Activated naive CD4-positive, alpha-beta T cell treated with anti-CD3 and anti-CD28 coated beads, Interleukin-2, amount 50 U/mL, for 24 hours (primary cell): ENCODE data around the gene TMEM63B.
"Not testable (repeated sequence)": the region's sequence is repeated elsewhere in the genome, so short reads cannot be mapped to it uniquely, and the experiment has no call there.

Experiments
- H3K27ac Mint-ChIP-seq: one replicate; pipeline ENCODE4 v1.8.0; 2021; ENCODE audit warnings: mild to moderate bottlenecking, mixed read lengths
- H3K27me3 Mint-ChIP-seq: one replicate; pipeline ENCODE4 v1.8.0; 2021; ENCODE audit warnings: mixed read lengths
- H3K36me3 Mint-ChIP-seq: one replicate; pipeline ENCODE4 v1.8.0; 2021; ENCODE audit warnings: mixed read lengths
- H3K4me1 Mint-ChIP-seq: one replicate; pipeline ENCODE4 v1.8.0; 2021; ENCODE audit warnings: mixed read lengths
- H3K4me3 Mint-ChIP-seq: one replicate; pipeline ENCODE4 v1.8.0; 2021; ENCODE audit warnings: mild to moderate bottlenecking, mixed read lengths
- H3K9me3 Mint-ChIP-seq: one replicate; pipeline ENCODE4 v1.8.0; 2021; ENCODE audit warnings: mixed read lengths

TMEM63B gene

GRCh38 chr6:44180886-44181285 lies 53.5 kb downstream of the TMEM63B start:
- no peaks in the 10 kb centered on the region for H3K27me3 Mint-ChIP-seq
- H3K4me3 Mint-ChIP-seq = no peak overlapping the region
- H3K9me3 Mint-ChIP-seq = no peaks in the 10 kb centered on the region
- H3K4me1 Mint-ChIP-seq = peaks cover 6% of the 10 kb centered on the region
- no peak overlapping the region for H3K27ac Mint-ChIP-seq
- no peaks in the 10 kb centered on the region for H3K36me3 Mint-ChIP-seq

GRCh38 chr6:44181784-44182183 lies 54.4 kb downstream of the TMEM63B start:
- not testable (repeated sequence) for H3K36me3 Mint-ChIP-seq, H3K27me3 Mint-ChIP-seq, H3K4me3 Mint-ChIP-seq, H3K27ac Mint-ChIP-seq, H3K9me3 Mint-ChIP-seq
- peaks cover 12% of the 10 kb centered on the region for H3K4me1 Mint-ChIP-seq

- peaks cover 12% of the 10 kb centered on the region for H3K4me1 Mint-ChIP-seq
- H3K4me3 Mint-ChIP-seq = no peak overlapping the region
- H3K27me3 Mint-ChIP-seq = no peaks in the 10 kb centered on the region
- no peak overlapping the region for H3K27ac Mint-ChIP-seq
- H3K36me3 Mint-ChIP-seq = no peaks in the 10 kb centered on the region
- no peaks in the 10 kb centered on the region for H3K9me3 Mint-ChIP-seq
These were observed 55.6 kb downstream of the TMEM63B start for GRCh38 chr6:44182911-44183390.

- Mint-ChIP-seq H3K9me3 (no peaks in the 10 kb centered on the region), H3K27me3 (no peaks in the 10 kb centered on the region), H3K4me3 (no peak overlapping the region), H3K27ac (no peak overlapping the region), H3K36me3 (no peaks in the 10 kb centered on the region), H3K4me1 (peaks cover 12% of the 10 kb centered on the region)
These were observed 56.4 kb downstream of the TMEM63B start for GRCh38 chr6:44183783-44184182.

- H3K27me3 Mint-ChIP-seq, H3K9me3 Mint-ChIP-seq, H3K4me3 Mint-ChIP-seq, H3K36me3 Mint-ChIP-seq: not testable (repeated sequence)
- H3K27ac Mint-ChIP-seq = peak overlapping the region; percentile 1
- peaks cover 12% of the 10 kb centered on the region for H3K4me1 Mint-ChIP-seq
These were observed 58.0 kb downstream of the TMEM63B start for GRCh38 chr6:44185356-44185755.

- Mint-ChIP-seq H3K4me1 (peaks cover 12% of the 10 kb centered on the region), H3K27me3 (no peaks in the 10 kb centered on the region), H3K9me3 (no peaks in the 10 kb centered on the region), H3K4me3 (peak overlapping the region; percentile 47), H3K27ac (peak overlapping the region; percentile 32), H3K36me3 (no peaks in the 10 kb centered on the region)
These were observed 58.7 kb downstream of the TMEM63B start for GRCh38 chr6:44185953-44186634.

- H3K4me3 Mint-ChIP-seq = no peak overlapping the region
- H3K4me1 Mint-ChIP-seq = peaks cover 12% of the 10 kb centered on the region
- H3K27ac Mint-ChIP-seq = no peak overlapping the region
- H3K27me3 Mint-ChIP-seq = no peaks in the 10 kb centered on the region
- H3K9me3 Mint-ChIP-seq = no peaks in the 10 kb centered on the region
- no peaks in the 10 kb centered on the region for H3K36me3 Mint-ChIP-seq
These were observed 59.3 kb downstream of the TMEM63B start for GRCh38 chr6:44186635-44187025.

GRCh38 chr6:44188819-44189218 lies 61.5 kb downstream of the TMEM63B start:
- Mint-ChIP-seq H3K4me1 (peaks cover 12% of the 10 kb centered on the region), H3K36me3 (no peaks in the 10 kb centered on the region)

GRCh38 chr6:44189257-44189656 lies 61.9 kb downstream of the TMEM63B start:
- H3K9me3 Mint-ChIP-seq = no peaks in the 10 kb centered on the region
- H3K27me3 Mint-ChIP-seq = no peaks in the 10 kb centered on the region
- H3K4me3 Mint-ChIP-seq = no peak overlapping the region
- no peaks in the 10 kb centered on the region for H3K36me3 Mint-ChIP-seq
- no peak overlapping the region for H3K27ac Mint-ChIP-seq
- H3K4me1 Mint-ChIP-seq = peaks cover 12% of the 10 kb centered on the region

More at GRCh38 chr6:44188819-44189218, 61.5 kb downstream of the TMEM63B start:
- Mint-ChIP-seq H3K4me3 (no peak overlapping the region), H3K27ac (no peak overlapping the region), H3K27me3 (no peaks in the 10 kb centered on the region), H3K9me3 (no peaks in the 10 kb centered on the region)

- H3K9me3 Mint-ChIP-seq = no peaks in the 10 kb centered on the region
- no peaks in the 10 kb centered on the region for H3K36me3 Mint-ChIP-seq
- H3K4me3 Mint-ChIP-seq = no peak overlapping the region
- H3K27ac Mint-ChIP-seq = no peak overlapping the region
- H3K4me1 Mint-ChIP-seq = peaks cover 8% of the 10 kb centered on the region
- no peaks in the 10 kb centered on the region for H3K27me3 Mint-ChIP-seq
These were observed 63.4 kb downstream of the TMEM63B start for GRCh38 chr6:44190715-44191114.

- Mint-ChIP-seq H3K27me3 (no peaks in the 10 kb centered on the region), H3K4me1 (no peaks in the 10 kb centered on the region), H3K27ac (no peak overlapping the region), H3K36me3 (no peaks in the 10 kb centered on the region), H3K4me3 (no peak overlapping the region), H3K9me3 (no peaks in the 10 kb centered on the region)
These were observed 65.2 kb downstream of the TMEM63B start for GRCh38 chr6:44192428-44193041.

- H3K9me3 Mint-ChIP-seq = no peaks in the 10 kb centered on the region
- no peak overlapping the region for H3K27ac Mint-ChIP-seq
These were observed 66.1 kb downstream of the TMEM63B start for GRCh38 chr6:44193307-44193910.

GRCh38 chr6:44194326-44194725 lies 67.0 kb downstream of the TMEM63B start:
- H3K4me1 Mint-ChIP-seq = no peaks in the 10 kb centered on the region
- H3K27me3 Mint-ChIP-seq = no peaks in the 10 kb centered on the region
- H3K27ac Mint-ChIP-seq = no peak overlapping the region
- no peak overlapping the region for H3K4me3 Mint-ChIP-seq
- no peaks in the 10 kb centered on the region for H3K9me3 Mint-ChIP-seq
- no peaks in the 10 kb centered on the region for H3K36me3 Mint-ChIP-seq

More at GRCh38 chr6:44193307-44193910, 66.1 kb downstream of the TMEM63B start:
- H3K4me3 Mint-ChIP-seq = no peak overlapping the region
- H3K36me3 Mint-ChIP-seq = no peaks in the 10 kb centered on the region
- no peaks in the 10 kb centered on the region for H3K4me1 Mint-ChIP-seq
- no peaks in the 10 kb centered on the region for H3K27me3 Mint-ChIP-seq

- H3K36me3 Mint-ChIP-seq, H3K27ac Mint-ChIP-seq: not testable (repeated sequence)
These were observed 69.0 kb downstream of the TMEM63B start for GRCh38 chr6:44196351-44196750.

GRCh38 chr6:44198684-44199083 lies 71.3 kb downstream of the TMEM63B start:
- no peaks in the 10 kb centered on the region for H3K36me3 Mint-ChIP-seq
- no peaks in the 10 kb centered on the region for H3K4me1 Mint-ChIP-seq
- no peak overlapping the region for H3K4me3 Mint-ChIP-seq
- H3K27ac Mint-ChIP-seq = no peak overlapping the region
- no peaks in the 10 kb centered on the region for H3K27me3 Mint-ChIP-seq
- no peaks in the 10 kb centered on the region for H3K9me3 Mint-ChIP-seq

More at GRCh38 chr6:44196351-44196750, 69.0 kb downstream of the TMEM63B start:
- not testable (repeated sequence) for H3K27me3 Mint-ChIP-seq, H3K4me1 Mint-ChIP-seq, H3K4me3 Mint-ChIP-seq, H3K9me3 Mint-ChIP-seq

- H3K36me3 Mint-ChIP-seq = no peaks in the 10 kb centered on the region
- no peaks in the 10 kb centered on the region for H3K27me3 Mint-ChIP-seq
- H3K9me3 Mint-ChIP-seq = no peaks in the 10 kb centered on the region
- H3K4me1 Mint-ChIP-seq = no peaks in the 10 kb centered on the region
- no peak overlapping the region for H3K27ac Mint-ChIP-seq
- no peak overlapping the region for H3K4me3 Mint-ChIP-seq
These were observed 72.5 kb downstream of the TMEM63B start for GRCh38 chr6:44199883-44200282.
